Transverse colon (tissue), 3 donors: ENCODE measurements around the gene SNX25.

Experiments
- EP300 ChIP-seq: sonication (generic); formaldehyde crosslinking; IDR thresholded peaks from one replicate; pipeline ENCODE4 v1.6.1; 2017; ENCODE audit warnings: antibody characterized with exemption, low read depth
- TF ChIP-seq, protein P1 (sequence below), 5 experiments: fragments of 200-600 bp in 3 of 5; fragments of 450-650 bp in 2 of 5; sonication (generic) in 3 of 5; IDR thresholded peaks; 1 replicate in 2 of 5; 2 replicates in 3 of 5; pipeline ENCODE4 v1.5.1; 2016 to 2017; ENCODE audit warnings: antibody characterized with exemption in 5 of 5, inconsistent platforms in 3 of 5, mild to moderate bottlenecking in 2 of 5, moderate library complexity in 1 of 5

DNA sequence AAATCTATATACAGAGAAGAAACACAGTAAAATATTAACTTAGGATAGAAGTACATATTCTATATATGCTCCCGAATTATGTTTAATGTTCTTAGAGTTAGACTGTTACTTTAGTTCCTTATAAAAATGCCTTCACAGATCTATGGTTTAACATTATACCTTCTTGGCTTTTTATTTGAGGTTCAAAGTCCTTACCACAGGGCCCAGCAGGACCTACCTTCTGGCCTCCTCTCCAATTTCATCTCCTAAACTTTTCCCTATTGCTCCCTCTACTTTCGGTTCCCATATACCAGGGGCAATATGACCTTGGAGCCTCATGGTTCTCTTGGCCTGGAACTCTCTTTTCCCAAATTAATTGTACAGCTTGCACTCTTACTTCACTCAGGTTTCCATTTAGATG lies 199.0 kb downstream of the SNX25 start:
- TF ChIP-seq EP300 = no peak
- TF ChIP-seq, protein P1, sequence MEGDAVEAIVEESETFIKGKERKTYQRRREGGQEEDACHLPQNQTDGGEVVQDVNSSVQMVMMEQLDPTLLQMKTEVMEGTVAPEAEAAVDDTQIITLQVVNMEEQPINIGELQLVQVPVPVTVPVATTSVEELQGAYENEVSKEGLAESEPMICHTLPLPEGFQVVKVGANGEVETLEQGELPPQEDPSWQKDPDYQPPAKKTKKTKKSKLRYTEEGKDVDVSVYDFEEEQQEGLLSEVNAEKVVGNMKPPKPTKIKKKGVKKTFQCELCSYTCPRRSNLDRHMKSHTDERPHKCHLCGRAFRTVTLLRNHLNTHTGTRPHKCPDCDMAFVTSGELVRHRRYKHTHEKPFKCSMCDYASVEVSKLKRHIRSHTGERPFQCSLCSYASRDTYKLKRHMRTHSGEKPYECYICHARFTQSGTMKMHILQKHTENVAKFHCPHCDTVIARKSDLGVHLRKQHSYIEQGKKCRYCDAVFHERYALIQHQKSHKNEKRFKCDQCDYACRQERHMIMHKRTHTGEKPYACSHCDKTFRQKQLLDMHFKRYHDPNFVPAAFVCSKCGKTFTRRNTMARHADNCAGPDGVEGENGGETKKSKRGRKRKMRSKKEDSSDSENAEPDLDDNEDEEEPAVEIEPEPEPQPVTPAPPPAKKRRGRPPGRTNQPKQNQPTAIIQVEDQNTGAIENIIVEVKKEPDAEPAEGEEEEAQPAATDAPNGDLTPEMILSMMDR (IDR thresholded peaks at IDR 0.05) = no peak
